CD4-positive, alpha-beta T cell treated with Interleukin-21 for 1 hour (primary cell): ENCODE data around the gene ENDOV.

Source experiments
- DNase-seq: peaks from one replicate; pipeline ENCODE4 v3.0.0-alpha.2; 2020

The ENDOV gene

DNA sequence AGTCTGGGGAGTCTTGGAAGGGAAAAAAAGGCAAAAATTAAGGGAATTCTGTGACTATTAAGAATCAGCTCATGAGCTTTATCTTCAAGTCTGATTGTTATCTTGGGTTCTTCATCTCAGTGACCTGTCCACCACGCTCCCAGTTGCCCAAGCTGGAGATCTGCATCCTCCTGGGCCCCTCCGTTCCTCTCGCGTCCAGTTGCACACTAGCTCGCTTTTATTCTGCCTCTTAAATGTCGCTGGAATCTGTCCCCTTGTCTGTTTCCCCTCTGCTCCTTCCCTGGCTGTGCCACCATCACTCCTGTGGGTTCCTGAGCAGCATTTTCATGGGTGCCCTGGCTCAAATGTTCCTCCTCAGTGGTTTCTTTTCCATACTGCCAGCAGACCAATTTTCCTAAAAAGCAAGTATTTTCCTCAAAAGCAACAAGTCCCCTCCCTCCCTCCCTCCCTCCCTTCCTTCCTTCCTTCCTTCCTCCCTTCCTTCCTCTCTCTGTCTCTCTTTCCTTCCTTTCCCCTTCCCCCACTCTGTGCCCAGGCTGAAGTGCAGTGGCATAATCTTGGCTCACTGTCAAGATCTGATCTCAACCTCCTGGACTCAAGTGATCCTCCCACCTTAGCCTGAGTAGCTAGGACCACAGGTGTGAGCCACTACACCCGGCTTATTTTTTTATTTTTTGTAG is 1.4 kb downstream of the ENDOV start:
- DNase-seq, result no peak

DNA sequence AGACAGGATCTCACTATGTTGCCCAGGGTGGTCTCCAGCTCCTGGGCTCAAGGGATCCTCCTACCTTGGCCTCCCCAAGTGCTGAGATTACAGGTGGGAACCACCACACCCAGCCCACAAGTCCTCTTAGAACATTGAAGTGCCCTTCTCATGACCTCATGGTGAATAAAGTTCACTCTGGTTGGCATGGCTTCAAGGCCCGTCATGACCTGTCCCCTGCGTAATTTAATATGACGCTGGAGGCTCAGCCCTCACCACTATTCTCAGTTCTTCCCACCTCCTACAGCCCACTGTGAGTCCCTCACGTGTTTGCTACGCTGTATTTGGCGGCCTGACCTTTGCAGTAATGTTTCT is 1.9 kb downstream of the ENDOV start:
- no peak for DNase-seq

DNA sequence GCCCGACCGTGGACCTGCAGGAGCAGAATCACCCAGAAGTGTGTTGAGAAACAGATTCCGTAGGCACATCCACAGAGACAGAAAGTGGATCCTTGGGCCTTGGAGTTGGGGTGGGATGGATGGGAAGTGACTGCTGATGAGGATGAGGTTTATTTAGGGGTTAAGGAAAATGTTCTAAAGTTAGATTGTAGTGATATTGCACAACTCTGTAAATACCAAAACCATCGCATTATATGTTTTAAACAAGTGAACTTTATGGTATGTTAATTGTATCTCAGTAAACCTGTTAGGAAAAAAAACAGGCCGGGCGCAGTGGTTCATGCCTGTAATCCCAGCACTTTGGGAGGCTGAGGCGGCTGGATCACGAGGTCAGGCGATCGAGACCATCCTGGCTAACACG is 3.6 kb downstream of the ENDOV start:
- no peak for DNase-seq

DNA sequence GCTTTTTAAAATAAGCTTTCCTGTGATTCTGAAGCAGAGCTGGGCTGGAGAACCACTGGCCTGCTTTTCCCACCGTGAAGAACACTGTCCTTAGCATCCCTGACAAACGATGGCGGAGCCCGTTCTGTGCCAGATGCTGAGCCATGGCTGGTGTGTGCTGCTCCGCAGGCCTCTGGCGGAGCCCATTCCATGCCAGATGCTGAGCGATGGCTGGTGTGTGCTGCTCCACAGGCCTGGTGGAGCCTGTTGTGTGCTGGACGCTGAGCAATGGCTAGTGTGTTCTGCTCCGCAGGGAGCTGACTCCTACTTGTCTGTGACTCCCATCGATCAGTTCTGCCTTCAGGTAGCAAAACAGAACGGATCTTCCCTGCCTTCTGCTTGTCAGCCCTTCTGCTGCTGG is 4.3 kb downstream of the ENDOV start:
- DNase-seq, result no peak

DNA sequence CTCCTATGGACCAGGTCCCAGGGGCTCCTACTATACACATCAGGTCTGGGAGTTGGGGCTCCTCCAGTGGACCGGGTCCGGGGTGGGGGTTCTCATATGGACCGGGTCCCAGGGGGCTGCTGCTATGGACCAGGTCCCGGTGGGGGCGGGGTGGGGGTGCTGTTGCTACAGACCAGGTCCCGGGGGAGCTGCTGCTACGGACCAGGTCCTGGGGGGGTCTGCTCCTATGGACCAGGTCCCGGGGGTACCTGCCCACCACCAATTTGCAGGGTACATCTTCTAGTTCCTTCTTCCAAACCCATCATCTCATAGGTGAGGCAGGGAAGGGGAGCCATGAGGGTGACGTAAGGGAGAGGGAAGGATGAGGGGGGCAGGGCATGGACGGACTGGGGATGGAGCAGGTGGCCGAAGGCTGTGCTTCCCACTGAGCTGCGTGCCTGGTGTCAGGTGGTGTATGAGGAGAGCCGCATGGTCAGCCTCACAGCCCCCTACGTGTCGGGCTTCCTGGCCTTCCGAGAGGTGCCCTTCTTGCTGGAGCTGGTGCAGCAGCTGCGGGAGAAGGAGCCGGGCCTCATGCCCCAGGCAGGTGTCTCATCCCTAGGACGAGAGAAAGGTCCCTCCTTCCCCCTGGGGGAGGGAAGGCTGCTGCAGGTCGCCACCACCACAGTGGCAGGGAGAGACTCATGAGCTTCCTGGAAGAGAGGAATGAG is 6.6 kb downstream of the ENDOV start:
- DNase-seq, result no peak

DNA sequence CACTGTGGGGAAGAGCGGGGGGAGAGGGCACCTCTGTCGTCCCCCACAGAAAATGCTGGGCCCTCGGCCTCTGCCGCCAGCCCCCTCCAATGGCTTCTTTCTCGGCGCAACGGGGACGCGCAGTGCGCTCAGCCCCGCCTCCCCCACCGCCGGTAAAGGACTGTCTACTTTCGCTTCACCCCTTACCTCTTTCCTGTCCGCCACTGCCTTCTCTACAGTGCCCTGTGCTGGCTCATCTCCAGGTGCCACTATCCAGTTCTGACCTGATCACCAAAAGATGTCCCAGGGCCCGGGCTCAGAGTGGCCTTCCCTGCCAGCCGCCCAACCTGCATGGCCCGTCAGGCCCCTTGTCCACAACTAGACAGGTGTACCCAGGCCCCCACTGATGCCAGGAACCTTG is 7.3 kb downstream of the ENDOV start:
- DNase-seq, result no peak

DNA sequence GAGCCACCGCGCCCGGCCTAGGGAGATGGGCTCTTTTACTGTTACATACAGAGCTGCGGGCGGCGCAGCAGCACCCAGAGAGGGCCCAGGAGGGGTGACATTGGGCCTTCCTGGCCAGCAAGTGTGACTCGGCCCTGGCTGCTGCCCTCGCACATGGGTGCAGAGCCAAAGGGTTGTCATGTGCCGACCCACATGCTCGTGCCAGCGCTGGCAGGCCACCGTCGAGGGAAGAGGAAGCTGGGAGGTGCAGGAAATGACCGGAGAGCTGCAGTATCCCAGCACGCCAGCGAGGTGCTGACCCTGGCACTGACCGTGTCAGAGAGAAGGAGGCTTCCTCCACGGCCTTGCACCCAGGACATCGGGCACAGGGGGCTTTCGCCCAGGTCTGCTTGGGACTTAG is 8.0 kb downstream of the ENDOV start:
- DNase-seq, result no peak

DNA sequence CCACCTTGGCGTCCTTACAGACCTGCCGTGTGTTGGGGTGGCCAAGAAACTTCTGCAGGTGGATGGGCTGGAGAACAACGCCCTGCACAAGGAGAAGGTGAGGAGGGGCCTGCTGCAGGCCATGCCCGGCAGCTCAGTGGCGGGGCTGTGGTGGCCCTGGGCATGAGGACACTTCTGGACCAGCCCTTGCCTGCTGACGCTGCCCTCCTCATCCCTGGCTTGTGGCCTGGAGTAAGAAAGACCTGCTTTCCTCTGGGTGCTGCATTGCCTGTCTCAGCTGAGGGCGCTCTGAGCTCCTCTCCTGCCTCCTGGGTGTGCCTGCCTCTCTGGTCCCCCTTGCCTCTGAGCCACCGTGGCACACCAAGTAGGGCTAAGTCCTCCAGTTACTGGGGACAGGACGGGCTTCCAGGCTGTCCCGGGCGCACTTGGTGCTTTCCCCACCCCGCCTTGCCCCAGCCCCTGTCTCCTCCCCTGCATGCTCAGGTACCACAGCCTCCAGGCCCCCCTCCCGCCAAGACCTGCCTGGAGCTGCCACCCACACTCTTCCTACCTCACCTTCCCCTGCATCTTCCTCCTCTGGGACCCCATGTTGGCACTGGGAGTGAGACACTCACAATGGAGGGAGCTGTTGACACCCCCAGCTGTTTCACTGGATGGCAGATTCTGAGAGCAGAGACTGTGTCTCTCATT is 8.7 kb downstream of the ENDOV start:
- DNase-seq, result no peak

DNA sequence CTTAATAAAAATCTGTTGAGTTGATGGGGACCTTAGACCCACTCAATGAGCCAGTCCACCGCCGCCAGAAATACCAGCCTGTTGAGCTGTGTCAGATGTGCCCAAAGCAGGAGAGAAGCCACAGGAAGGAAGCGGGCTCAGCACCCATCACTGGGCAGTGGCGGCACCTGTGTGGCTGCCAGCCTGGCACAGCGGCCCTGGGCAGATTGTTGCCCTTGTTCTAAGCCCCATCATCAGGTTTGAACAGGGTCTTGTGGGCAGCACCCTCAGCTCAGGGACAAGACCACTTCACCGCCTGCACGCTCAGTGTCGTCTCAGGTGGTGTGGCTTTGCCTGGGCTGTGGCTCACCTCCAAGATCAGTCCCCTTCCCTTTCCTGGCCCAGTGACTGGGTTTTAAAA is 9.3 kb downstream of the ENDOV start:
- no peak for DNase-seq

DNA sequence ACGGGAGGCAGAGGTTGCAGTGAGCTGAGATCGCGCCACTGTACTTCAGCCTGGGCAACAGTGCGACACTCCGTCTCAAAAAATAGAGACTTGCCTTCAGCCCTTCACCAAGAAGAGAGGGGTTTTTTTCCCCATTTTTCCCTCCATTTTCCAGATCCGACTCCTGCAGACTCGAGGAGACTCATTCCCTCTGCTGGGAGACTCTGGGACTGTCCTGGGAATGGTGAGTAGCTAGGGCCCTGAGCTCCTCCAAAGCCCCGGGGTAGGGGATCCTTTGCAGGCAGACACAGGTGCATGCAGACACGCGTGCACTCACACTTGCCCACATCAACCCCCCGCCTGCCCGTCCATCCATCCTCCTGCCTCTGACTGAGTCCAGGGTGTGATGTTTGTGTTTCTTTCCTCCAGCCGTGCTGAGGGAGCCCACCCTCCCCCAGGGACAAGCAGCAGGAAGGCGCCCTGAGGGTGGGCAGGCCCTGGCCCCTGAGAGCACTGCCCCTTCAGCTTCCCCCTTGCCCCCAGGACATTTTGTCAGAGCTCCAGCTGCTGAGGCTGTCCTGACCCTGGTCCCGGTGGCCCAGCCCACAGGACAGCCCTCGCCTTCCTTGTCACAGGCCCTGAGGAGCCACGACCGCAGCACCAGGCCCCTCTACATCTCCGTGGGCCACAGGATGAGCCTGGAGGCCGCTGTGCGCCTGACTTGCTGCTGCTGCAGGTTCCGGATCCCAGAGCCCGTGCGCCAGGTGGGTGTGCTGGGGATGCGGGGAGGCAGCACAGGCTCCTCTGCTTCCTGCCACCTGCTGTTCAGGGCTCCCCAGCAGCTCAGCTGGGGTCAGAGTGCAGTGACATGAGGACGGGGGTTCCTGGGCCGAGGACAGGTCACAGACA is 10.2 kb downstream of the ENDOV start:
- DNase-seq, result no peak

DNA sequence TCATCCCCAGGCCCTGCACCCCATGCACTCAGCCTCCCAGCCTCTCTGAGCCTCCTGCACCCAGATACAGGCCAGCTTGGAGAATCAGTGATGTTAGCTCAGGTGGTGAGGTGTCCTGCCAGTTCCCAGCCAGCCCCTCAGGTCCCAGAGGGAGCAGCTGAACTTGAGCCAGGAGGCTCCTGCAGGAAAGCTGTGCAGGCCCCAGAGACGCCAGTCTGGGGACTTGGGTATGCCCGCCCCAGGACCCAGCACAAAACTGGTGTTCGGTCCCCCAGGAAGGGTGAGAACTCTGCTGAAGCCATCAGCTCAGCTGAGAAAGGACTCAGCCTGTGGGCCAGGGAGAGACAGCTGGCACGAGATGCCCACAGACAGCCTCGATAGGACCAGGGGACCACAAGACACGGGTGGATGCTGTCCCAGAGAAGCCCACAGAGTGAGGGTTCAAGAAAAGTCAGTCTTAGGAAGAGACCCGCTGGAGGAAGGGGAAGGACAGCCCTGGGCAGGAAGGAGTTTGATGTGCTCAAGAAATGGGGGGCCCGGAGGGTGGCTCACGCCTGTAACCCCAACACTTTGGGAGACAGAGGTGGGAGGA is 11.0 kb downstream of the ENDOV start:
- no peak for DNase-seq

DNA sequence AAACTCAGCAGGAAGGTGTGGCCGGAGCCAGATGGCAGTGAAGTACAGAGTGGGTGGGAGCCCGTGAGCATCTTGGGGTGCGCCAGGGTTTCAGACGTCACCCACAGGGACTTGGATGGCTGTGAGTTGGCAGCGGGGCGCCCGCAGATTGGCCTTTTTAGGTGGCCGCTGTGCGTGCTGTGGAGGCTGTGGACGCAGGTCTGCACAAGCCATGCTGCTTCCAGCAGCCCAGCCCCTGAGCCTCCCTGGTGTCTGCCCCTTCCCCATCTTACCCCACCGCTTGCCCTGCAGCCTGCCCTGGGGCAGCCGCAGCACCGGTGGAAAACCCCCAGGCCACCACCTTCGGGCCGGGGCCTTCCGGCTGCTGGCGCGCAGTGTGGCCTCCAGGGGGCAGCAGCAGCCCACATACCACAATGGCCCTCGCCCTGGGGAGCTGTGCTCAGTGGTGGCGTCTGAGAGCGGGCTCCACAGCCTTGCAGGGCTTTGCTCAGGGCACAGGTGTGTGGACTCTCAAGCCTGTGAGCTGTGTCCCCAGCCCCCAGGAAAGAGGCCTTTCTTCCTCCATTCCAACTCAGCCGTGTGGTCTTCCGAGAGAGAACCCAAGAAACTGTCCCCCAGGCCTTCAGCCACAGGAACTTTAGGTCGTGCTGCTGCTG is 11.8 kb downstream of the ENDOV start:
- peak; percentile 89 for DNase-seq

DNA sequence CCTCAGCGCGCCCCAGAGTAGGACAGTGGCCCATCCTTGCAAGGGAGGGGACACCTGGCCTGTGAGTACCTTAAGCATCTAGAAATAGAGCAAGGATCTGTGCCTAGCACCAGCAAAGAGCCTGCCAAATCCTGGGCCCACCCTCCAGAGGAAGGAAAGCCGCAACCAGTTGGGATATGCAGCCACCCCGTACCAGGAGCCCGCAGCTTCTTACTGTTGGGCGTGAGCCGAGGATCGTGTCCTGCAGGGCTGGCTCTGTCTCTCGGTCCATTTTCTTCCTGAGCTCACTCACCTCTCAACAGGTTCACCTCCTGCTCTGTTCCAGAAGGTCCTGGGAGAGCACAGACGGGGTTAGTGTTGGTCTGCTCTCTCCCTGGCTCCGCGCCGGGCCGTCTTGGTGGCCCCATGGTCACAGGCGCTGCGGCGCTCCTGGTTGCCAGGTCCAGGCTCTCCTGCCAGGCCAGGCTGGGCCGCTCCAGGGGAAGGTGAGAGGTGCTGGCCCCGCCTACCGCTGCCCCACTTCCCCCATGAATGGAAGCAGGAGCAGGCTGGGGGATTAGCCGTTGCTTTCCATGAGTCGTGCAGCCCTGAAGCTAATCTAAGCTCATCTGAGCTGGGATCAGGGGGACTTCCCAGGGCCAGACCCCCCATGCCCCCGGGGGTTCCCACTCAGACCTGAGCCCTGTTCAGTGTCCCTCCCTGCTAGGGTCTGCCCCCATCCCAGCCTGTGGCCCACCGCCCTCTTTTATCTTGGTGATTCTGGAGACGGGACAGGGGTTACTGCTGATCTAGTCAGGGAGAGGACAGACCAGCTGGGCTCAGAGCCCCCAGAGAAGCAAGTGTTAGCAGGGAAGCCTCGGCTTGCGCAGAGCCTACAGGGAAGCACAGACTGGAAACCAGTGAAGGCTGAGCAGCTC is 12.7 kb downstream of the ENDOV start:
- DNase-seq, result no peak

DNA sequence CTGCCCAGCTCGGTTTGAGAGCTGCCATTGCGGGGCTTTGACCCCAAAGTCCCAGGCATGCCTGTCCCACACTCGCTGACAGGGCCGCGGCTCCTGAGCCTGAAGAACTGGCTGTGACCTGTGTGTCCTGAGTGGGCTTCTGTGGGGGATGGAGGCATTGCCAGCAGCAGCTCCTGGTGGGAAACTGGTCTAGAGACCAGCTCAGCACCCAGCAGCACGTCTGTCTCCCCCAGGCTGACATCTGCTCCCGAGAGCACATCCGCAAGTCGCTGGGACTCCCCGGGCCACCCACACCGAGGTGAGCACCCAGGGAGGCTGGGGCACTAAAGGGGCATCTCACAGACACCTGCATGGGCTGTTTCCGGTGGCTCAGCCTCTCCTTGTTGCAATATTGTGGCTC is 13.4 kb downstream of the ENDOV start:
- no peak for DNase-seq

DNA sequence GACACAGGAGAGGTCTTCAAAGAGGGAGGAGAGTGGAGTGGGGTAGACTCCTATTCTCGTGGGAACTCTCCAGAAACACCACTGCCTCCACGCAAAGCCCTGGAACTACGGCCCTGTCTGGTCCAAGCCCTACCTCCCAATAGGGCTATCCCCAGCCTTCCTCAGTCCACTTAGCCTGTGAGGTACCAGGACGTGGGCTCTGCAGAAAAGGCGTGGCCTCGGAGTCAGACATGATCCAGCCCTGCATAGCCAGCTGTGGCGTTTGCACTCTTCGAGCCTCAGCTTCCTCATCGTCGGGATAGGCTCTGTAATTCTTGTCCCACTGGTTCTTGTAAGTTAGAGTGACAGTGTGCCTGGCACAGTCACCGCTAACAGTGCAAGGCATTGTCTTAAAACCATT is 13.8 kb downstream of the ENDOV start:
- DNase-seq, result no peak

DNA sequence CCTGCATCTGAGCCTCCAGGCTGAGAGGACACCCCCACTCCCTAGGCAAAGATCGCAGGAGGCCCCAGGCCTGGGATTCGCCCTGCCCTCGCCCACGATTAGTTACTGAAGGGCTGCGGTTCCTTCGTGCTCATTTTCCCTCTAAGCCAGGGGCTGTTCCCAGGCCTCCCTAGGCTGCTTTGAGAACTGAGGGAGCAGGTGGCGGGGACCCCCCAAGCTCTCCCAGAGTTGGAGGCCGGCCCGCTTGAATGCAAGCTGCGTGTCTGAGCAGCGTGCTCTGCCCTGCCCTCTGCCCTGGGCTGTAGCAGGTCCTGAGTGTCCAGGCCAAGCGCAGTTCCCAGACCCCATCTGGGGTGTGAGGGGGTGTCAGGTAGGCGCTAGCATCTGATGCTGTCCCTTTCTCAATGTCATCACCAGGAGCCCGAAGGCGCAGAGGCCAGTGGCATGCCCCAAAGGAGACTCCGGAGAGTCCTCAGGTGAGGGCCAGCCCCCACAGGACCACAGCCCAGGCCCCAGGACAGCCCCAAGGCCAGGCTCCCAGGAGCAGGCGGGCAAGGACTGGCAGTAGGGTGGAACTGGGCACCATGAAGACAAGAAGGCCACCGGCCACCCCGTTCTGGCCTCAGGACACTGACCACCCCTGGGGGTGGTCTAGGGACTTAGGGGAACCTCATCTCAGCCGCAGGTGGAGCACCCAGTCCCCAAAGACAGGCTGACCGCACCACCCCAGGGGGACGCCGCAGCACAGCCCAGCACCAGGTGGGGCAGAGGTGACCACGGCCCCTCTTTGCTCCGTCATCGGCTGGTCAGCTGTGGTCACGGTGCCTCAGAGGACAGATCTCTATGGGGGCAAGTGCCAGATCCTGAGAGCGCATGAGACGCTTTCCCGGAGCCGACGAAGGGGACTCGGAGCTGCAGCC is 14.6 kb downstream of the ENDOV start:
- DNase-seq, result no peak

DNA sequence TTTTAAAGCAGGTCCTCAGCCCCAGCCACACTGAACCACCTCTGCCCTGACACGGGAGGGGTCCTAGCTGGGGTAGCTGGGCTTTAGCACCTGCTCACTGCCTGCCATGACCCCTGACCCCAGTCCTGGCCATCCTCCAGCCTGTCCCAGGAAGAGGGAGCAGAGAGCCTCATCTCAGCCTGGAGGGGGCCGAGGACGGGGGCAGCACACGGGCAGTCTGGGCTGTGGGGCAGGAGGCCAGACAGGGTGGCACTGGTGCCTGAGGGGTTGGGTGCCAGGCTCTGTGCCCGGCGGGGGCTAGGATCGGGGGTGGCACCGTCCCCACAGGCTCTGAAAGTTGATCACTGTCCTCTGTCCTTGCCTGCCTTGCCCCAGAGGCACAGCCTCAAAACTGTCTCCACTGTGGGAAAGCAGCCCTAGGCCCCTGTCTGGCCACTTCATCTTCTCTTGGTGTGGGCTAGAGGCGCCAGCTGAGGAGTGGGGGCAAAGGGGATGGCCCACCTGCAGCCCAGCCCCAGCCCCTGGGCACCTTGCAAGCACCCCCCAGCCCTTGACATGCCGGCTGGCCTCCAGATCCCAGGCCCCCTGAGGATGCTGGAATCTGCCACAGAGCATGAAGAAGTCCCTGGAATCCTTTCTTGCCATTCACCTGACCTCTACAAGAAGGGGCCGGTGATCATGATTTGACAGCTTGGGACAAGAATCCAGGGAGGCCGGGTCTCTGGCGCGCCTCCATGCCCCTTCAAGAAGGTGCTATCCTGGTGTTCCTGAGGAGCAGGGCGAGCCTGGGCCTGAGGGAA is 15.7 kb downstream of the ENDOV start:
- DNase-seq, result no peak

DNA sequence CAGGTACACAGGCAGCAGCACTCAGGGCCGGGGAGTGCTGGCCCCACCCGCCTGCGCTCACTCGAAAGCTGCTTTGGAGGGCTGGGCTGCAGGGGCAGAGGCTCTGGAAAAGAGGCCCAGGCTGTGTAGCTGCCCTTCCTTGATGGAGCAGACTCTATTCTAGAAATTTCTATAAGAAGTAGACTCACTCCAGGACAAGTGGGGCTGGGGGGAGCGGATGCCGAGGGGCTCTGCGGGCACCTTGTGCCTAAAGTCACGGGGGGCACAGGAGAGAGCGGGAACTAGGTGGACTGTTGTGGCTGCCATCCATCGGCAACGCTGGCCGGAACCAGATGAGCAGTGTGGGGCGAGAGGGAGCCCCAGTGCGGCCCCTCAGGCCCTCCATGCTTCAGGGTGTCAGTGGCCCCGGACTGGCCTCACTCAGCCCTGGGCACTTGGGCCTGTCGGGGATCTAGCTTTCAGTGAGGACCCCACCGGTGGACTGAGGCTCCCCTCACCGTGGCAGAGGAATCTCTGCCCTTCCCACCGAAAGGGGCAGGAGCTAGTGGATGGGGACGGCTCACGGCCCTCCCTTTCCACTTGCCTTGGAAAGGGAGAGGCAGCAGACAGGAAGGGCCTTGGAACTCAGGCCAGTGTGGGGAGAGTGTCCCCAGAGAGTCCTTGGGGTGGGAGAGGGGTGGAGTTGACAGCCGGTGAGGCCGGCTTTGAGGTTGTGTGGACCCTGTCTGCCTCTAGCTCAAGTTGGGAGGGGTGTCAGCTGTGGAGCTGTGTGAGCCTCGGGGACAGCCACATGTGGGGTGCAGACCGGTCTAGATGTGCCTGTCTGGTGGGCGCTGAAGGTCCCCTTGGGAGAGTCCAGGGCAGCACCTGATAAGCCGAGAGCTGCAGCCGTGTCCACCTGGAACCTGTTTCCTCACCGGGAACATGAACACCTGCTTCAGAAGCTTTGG is 16.6 kb downstream of the ENDOV start:
- DNase-seq, result no peak
